Activated effector memory CD4-positive, alpha-beta T cell treated with anti-CD3 and anti-CD28 coated beads, Interleukin-2, amount 50 U/mL, for 16 hours (primary cell): ENCODE measurements around the gene SLFN14.
"Not testable (repeated sequence)": the region's sequence is repeated elsewhere in the genome, so short reads cannot be mapped to it uniquely, and the experiment has no call there.

Experiments used
- DNase-seq: peaks from one replicate; pipeline ENCODE4 v3.0.0-alpha.2; 2020

Gene SLFN14

DNA sequence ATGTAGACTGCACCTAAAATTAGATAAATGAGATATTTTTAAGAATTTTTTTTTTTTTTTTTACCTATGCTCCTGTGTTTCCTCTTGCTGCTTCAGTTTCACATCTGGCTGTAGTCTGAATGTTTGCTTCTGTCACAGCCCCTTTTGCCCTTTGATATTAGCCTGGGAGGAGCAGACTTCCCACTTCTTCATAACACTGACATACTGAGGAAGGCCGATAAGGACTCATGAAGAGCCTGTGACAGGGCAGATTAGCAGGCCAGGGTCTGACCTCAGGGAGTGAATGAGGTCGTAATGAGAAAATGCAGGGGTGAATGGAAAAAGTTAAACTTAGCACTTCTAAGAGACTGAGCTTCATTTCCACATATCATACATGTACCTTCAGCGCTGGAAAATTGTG, at the start of gene SLFN14:
Gene SLFN14 (minus strand): TSS at position 117 of the 400 bp plus-strand sequence. CDS start 2,757 bp downstream, outside the sequence.
- DNase-seq = no peak

- no peak for DNase-seq
Measured at GRCh38 chr17:35609831-35610230, 49.2 kb upstream of the SLFN14 start.

DNA sequence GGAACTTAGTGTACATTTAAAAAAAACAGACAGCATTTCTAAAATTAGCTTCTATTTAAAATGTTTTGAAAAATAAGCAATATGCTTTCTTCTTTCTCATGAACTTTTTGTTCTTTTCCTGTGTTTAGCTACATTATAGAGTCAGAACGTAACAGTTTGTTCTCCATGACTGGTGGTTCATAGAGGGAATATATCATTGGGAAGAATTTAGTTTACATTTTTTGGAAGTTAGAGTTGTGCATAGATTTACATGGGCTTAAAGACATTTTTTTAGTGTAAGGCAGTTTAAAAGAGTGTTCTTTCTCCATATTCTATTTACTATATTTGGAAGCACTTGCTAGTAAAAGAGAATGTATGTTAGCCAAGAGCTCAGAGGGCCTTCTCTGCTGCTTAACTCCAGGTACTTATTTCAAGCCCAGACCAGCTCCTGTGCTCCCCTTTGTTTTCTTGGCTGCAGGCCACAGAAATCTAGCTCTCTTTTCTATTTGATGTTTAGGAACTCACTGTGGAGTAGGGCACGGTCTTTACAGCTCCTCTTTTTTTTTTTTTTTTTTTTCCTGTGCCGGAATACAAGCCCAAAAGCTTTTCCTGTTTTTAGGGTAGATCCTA, 46.7 kb upstream of the SLFN14 start:
- no peak for DNase-seq

- no peak for DNase-seq
Measured at GRCh38 chr17:35605678-35606077, 45.1 kb upstream of the SLFN14 start.

GRCh38 chr17:35603674-35604073, 43.1 kb upstream of the SLFN14 start:
- DNase-seq = no peak

- DNase-seq = no peak
Measured at GRCh38 chr17:35597604-35598003, 37.0 kb upstream of the SLFN14 start.

DNA sequence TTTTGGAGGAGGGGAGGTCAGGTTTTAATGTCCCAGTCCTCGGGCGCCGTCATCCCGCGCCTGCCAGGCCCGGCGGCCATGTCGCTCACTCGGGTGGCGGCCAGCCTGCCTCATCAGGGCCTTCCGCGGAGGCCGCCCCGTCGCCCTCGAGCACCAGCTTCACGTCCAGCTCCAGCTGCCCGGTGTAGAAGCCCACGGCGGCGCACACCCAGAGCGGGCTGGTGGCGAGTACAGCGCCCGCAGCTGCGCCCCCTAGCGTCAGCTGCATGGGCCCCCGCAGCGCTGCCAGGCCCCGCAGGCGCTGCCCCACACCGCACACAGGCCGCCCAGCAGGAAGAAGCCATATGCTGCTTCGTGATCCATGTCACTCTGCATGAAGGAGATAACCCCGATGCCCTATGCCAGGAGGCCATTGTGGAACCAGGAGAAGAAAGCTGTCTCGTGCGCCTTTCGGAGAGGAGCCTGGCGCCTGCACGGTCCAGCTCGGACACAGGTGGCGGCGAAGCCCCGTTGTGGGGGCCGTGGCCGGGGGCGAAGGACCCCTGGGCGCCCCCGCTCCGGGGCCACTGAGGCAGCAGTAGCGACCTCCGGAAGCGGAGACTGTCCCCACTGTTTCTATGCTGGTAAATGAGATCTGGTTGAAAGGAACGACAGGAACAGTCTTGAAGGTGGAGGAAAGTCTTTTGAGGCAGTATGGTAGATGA, 36.1 kb upstream of the SLFN14 start:
- DNase-seq = no peak

- DNase-seq = no peak
Measured at GRCh38 chr17:35596072-35596471, 35.5 kb upstream of the SLFN14 start.

DNA sequence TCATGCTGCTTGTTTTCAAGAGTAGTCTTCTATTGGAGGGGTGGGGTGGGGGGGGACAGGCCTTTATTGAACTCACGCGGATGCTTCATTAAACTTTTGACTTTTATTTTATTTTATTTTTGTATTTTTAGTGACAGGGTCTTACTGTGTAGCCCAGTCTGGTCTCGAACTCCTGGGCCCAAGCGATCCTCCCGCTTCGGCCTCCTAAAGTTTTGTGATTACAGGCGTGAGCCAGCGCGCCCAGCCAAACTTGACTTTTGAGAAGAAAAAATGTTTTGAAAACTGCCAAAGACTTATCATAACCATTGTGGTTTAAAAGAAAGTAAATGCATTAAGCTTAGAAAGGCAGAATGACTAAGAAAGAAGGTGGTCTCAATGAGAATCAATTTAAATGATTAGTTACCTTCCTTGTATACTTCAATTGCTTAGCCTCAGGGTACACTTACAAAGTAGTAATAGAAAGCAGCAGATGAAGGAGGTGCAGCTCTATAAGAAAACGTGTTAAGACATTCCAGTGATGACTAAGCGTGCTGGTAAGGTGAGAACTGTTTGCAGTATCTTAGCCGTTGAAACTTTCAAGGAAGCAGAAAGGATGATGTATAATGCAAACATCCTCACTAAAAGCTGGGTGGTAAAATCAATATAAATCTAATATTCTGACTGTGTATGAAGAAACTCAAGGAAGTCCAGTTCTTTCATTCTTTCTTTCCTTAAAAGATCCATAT, 27.7 kb upstream of the SLFN14 start:
- no peak for DNase-seq

DNA sequence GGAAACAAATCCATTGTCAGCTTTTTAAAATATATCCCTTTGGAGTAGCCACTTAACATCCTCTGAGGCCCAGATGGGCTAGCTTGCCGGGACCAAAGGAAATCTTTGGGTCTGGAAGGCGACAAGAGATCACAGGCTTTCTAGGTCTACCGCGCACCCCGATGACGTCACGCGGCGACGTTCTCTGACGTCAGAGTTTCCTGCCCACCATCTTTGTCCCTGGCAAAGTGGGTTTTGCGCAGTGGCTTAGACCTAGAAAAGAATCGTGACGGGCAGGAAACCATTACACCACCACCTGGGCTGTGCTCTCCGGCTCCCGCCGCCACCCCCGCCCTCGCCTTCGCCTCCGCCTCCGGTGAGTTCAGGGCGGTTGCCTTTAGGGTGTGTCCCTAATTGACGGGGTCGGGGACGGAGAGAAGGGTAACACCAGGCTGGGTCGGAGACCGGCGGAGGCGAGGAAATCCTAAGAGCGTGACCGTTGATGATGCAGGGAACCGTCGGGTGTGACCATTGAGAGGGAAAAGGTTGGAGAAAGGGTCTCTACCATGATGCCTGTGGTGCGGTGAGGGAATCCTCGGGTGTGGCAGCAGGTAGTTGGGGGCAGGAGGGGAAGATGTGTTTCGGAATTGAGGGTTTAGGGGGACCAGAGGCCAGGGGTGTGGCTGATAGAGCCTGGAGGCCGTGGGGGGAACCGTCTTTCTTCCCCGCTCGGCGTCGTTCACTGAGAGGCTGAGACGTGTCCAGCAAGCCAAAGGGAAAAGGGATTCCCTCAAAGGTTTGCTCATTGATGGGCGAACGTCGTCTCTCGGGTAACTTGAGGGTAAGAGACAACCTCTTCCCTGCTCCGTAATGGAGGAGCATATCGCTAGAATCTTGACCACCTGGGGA, 26.7 kb upstream of the SLFN14 start, which contains the start of gene AP2B1:
Gene AP2B1 (plus strand): TSS at position 249 of the 888 bp plus-strand sequence. CDS start 6,709 bp downstream, outside the sequence.
- DNase-seq = peak; percentile 99

DNA sequence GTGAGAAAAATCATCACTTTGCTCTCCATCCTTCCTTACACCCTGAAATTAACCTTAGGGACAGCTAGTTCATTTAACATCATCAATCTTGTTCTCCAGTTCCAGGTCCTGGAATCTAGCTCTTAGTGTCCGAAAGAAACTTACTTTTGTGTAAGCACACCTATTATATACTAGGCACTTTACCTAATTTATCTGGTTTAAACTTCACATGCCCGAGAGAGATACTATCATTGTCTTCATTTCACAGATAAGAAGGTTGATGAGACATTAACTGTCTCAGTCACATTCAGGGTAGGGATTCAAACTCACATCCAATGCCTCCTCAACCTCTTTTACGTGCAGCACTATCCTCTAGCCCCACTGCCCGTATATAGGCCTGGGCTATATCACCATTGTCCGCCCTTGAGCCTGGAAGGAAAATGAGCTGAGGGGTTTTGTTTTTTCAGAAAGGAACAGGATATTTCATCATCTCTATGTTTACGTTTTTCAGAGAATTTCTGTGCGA, 26.0 kb upstream of the SLFN14 start:
- no peak for DNase-seq

DNA sequence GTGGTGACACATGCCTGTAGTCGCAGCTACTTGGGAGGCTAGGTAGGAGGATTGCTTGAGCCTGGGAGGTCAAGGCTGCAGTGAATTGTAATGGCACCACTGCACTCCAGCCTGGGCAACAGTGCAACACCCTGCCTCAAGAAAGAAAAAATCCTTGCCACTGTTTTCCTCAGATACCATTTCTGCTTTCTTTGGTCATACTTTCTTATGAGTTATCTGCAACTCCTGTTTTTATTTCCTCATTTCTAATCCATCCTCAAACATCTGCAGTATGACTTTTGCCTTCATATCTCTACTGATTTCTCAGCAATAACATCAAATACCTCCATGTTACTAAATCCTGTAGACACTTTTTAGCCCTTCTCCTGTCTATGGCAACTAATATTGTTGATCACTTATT, 23.4 kb upstream of the SLFN14 start:
- DNase-seq = no peak

DNA sequence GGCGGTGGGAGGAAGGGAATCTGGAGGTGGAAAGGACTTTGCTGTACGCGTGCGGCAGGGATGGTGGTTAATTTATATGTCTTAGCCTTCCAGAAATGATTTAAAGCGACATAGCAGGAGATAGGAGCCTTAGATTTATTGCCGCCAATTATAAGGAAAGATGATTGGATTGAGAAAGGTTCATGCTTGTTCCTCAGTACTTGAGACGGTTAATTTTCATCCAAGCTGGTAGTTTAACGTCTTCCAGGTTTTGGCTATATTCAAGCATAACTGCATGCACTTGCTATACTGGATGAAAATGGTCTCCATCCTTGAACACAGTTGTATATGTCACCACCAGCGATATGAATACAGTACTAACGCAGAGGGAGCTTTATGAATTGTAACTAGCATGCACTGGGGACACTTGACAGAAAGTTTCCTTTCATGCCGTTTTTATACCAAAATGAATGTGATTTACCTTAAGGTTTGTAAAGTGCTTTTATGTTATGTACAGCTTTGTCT, 18.4 kb upstream of the SLFN14 start:
- DNase-seq = no peak

- DNase-seq = peak; percentile 95
Measured at GRCh38 chr17:35578197-35578928, 17.7 kb upstream of the SLFN14 start, which contains the start of gene PEX12. TSS of gene PEX12 (minus strand) at chr17:35578571. CDS start at chr17:35578021, 550 bp downstream.

GRCh38 chr17:35577830-35578196, 17.2 kb upstream of the SLFN14 start:
- no peak for DNase-seq

DNA sequence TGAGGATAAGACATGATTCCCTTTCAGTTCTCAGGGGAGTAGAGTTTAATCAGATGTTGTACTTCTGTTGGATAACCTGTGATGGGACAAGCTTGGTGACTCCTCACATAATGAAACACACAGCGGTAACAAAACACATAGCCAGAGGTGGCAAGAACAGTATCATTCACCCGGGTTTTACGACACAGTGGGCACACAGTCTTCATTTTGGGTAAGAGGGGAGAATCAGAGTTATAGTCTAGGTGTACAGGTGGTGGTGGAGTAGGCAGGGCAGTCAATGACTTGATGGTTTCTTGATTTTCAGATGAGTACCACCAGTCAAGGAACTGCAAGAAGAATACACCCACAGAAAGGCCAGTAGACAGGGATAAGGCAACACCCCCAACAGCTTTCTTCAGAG, 15.1 kb upstream of the SLFN14 start:
- DNase-seq = no peak

GRCh38 chr17:35569405-35569804, 8.8 kb upstream of the SLFN14 start:
- no peak for DNase-seq

DNA sequence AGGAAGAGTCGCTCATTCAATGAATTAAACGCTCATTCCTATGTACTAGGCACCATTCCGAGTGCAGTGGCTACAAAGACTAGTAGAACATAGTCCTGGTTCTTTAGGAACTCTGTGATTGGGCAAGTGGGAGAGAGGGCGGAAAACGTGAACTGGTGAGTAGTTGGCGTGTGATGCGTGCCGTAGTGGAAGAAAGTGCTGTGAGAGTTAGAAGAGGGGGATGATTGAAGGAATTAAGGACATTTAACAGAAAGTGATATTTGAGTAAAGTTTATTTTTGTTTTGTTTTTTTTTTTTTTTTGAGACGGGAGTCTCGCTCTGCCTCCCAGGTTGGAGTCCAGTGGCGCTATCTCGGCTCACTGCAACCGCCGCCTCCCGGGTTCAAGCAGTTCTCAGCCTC, 7.9 kb upstream of the SLFN14 start:
- peak; percentile 81 for DNase-seq

DNA sequence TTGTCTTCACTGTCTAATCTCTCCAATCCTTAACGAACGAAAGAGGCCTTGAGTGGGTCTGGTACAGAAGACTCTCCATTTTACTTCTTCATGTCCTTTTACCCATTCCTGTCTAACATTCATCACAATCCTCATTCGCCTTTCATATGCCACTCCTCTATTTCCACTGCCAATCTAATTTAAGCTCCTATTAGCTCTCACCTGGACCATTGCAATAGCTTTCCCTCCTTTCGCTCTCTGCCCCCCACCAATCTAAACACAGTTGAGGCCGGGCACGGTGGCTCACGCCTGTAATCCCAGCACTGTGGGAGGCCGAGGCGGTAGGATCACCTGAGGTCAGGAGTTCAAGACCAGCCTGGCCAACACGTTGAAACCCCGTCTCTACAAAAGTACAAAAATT, 6.3 kb upstream of the SLFN14 start:
- no peak for DNase-seq

GRCh38 chr17:35563181-35563580, 2.6 kb upstream of the SLFN14 start:
- not testable (repeated sequence) for DNase-seq

DNA sequence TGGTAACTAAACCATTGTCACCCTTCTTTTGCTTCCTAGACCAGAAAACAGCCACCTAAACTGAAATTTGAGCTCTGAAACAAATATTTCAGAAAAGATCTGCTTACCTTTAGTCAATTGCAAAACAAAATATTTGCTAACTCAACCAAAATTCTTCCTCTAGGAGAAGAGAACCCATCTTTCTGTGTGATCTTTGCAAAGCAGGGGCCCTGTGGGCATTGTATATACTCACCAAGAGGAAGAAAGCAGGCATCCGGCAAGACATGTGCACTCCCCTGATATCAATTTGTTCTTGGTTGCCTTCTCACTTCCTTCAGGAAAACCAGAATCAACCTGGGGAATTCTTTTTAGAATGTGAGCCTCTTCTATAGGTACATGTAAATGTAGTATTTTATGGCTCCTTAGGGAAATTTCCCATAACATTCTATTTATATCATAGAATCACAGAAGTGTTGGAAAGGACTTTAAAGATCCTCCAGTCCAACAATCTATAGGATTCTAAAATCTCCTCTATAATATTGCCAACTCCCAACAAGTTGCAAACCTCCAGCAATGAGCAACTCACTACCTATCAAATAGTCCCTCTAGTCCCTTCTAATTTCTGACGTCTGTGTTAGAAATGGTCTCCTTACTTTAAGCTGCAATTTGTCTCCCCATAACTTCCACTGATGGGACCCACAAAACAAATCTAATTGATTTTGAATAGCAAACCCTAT, 966 bp downstream of the SLFN14 start:
- no peak for DNase-seq
